ENCODE data around the gene CTNNB1.

The CTNNB1 gene

GRCh38 chr3:41213588-41213987, 14.3 kb downstream of the CTNNB1 start:
- DNase-seq (ENCODE audit: extremely low read depth in 1 of 2, low read depth in 1 of 2), result no peak

- DNase-seq (ENCODE audit: extremely low read depth in 1 of 2, low read depth in 1 of 2), result no peak
Observed at GRCh38 chr3:41216422-41216821, 17.1 kb downstream of the CTNNB1 start.

GRCh38 chr3:41216993-41217392, 17.7 kb downstream of the CTNNB1 start:
- no peak for DNase-seq (ENCODE audit: extremely low read depth in 1 of 2, low read depth in 1 of 2)

- no peak for DNase-seq (ENCODE audit: extremely low read depth in 1 of 2, low read depth in 1 of 2)
Observed at GRCh38 chr3:41219424-41219823, 20.1 kb downstream of the CTNNB1 start.

- no peak for DNase-seq (ENCODE audit: extremely low read depth in 1 of 2, low read depth in 1 of 2)
Observed at GRCh38 chr3:41220906-41221677, 21.8 kb downstream of the CTNNB1 start.

- no peak for DNase-seq (ENCODE audit: extremely low read depth in 1 of 2, low read depth in 1 of 2)
Observed at GRCh38 chr3:41222012-41222411, 22.7 kb downstream of the CTNNB1 start.

- DNase-seq (ENCODE audit: extremely low read depth in 1 of 2, low read depth in 1 of 2), result no peak
Observed at GRCh38 chr3:41222501-41222900, 23.2 kb downstream of the CTNNB1 start.

- DNase-seq (ENCODE audit: extremely low read depth in 1 of 2, low read depth in 1 of 2), result no peak
Observed at GRCh38 chr3:41223078-41223477, 23.8 kb downstream of the CTNNB1 start.

- no peak for DNase-seq (ENCODE audit: extremely low read depth in 1 of 2, low read depth in 1 of 2)
Observed at GRCh38 chr3:41223691-41224090, 24.4 kb downstream of the CTNNB1 start.

- DNase-seq (ENCODE audit: extremely low read depth in 1 of 2, low read depth in 1 of 2), result no peak
Observed at GRCh38 chr3:41224120-41224806, 25.0 kb downstream of the CTNNB1 start.

- no peak for DNase-seq (ENCODE audit: extremely low read depth in 1 of 2, low read depth in 1 of 2)
Observed at GRCh38 chr3:41234823-41235721, 35.8 kb downstream of the CTNNB1 start.

GRCh38 chr3:41236228-41236627, 36.9 kb downstream of the CTNNB1 start:
- DNase-seq (ENCODE audit: extremely low read depth in 1 of 2, low read depth in 1 of 2), result no peak

- DNase-seq (ENCODE audit: extremely low read depth in 1 of 2, low read depth in 1 of 2), result no peak
Observed at GRCh38 chr3:41237907-41238306, 38.6 kb downstream of the CTNNB1 start.

- no peak for DNase-seq (ENCODE audit: extremely low read depth in 1 of 2, low read depth in 1 of 2)
Observed at GRCh38 chr3:41239587-41239986, 40.3 kb downstream of the CTNNB1 start.

GRCh38 chr3:41241161-41241560, 41.9 kb downstream of the CTNNB1 start:
- DNase-seq (ENCODE audit: extremely low read depth in 1 of 2, low read depth in 1 of 2), result no peak

- DNase-seq (ENCODE audit: extremely low read depth in 1 of 2, low read depth in 1 of 2), result no peak
Observed at GRCh38 chr3:41241800-41242571, 42.7 kb downstream of the CTNNB1 start.

- DNase-seq (ENCODE audit: extremely low read depth in 1 of 2, low read depth in 1 of 2), result no peak
Observed at GRCh38 chr3:41243183-41243582, 43.9 kb downstream of the CTNNB1 start.

GRCh38 chr3:41244620-41245336, 45.5 kb downstream of the CTNNB1 start:
- DNase-seq (ENCODE audit: extremely low read depth in 1 of 2, low read depth in 1 of 2), result no peak

- DNase-seq (ENCODE audit: extremely low read depth in 1 of 2, low read depth in 1 of 2), result no peak
Observed at GRCh38 chr3:41247055-41248004, 48.0 kb downstream of the CTNNB1 start.
